Duodenal mucosa (tissue), 2 donors: ENCODE data around the gene FLNB.

Experiments used
- H3K27ac ChIP-seq: one replicate; pipeline ENCODE4 v1.7.0; 2013; ENCODE audit warnings: low read depth, low read length
- H3K27me3 ChIP-seq, 2 donors: one replicate each; pipeline ENCODE4 v1.7.0; 2013; ENCODE audit warnings: low read length in 2 of 2, control low read depth in 1 of 2; ENCODE audit not compliant: insufficient read depth in 2 of 2, control insufficient read depth in 1 of 2
- H3K36me3 ChIP-seq, 2 donors: one replicate each; pipeline ENCODE4 v1.7.0; 2013; ENCODE audit warnings: low read length in 2 of 2, control low read depth in 1 of 2; ENCODE audit not compliant: insufficient read depth in 2 of 2, control insufficient read depth in 1 of 2
- H3K4me1 ChIP-seq, 2 donors: one replicate each; pipeline ENCODE4 v1.7.0; 2013; ENCODE audit warnings: low read length in 2 of 2, control low read depth in 1 of 2; ENCODE audit not compliant: insufficient read depth in 2 of 2, control insufficient read depth in 1 of 2
- H3K4me3 ChIP-seq, 2 donors: one replicate each; pipeline ENCODE4 v1.7.0; 2013; ENCODE audit warnings: low read length in 2 of 2, low read depth in 1 of 2
- H3K9ac ChIP-seq, 2 donors: one replicate each; pipeline ENCODE4 v1.7.0; 2013; ENCODE audit warnings: low read length in 2 of 2, low read depth in 1 of 2
- H3K9me3 ChIP-seq, 2 donors: one replicate each; pipeline ENCODE4 v1.7.0; 2013; ENCODE audit warnings: low read length in 2 of 2, control low read depth in 1 of 2; ENCODE audit not compliant: control insufficient read depth in 1 of 2

The FLNB gene

DNA sequence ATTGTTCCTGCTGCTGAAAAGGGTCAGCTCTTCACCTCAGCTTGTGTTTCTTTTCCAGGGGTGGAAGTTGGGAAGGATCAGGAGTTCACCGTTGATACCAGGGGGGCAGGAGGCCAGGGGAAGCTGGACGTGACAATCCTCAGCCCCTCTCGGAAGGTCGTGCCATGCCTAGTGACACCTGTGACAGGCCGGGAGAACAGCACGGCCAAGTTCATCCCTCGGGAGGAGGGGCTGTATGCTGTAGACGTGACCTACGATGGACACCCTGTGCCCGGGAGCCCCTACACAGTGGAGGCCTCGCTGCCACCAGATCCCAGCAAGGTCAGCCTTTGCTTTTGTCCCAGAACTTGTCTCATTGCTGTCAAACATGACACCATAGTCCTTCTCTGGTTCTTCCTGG lies 113.0 kb downstream of the FLNB start:
- peaks cover 56 to 93% of the 10 kb centered on the region in 2 donors for H3K36me3 ChIP-seq
- H3K4me1 ChIP-seq = peaks cover 6% of the 10 kb centered on the region in 2 donors
- H3K27ac ChIP-seq = no peak overlapping the region
- H3K9ac ChIP-seq = no peak overlapping the region
- H3K27me3 ChIP-seq = no peaks in the 10 kb centered on the region
- H3K9me3 ChIP-seq = no peaks in the 10 kb centered on the region
- no peak overlapping the region for H3K4me3 ChIP-seq

- H3K9me3 ChIP-seq = no peaks in the 10 kb centered on the region
- H3K36me3 ChIP-seq = peaks cover 63 to 94% of the 10 kb centered on the region in 2 donors
- H3K4me3 ChIP-seq = no peak overlapping the region
- H3K27ac ChIP-seq = no peak overlapping the region
- H3K9ac ChIP-seq = no peak overlapping the region
- H3K4me1 ChIP-seq = no peaks in the 10 kb centered on the region
- H3K27me3 ChIP-seq = no peaks in the 10 kb centered on the region
Measured at GRCh38 chr3:58122936-58123700, 114.9 kb downstream of the FLNB start.

DNA sequence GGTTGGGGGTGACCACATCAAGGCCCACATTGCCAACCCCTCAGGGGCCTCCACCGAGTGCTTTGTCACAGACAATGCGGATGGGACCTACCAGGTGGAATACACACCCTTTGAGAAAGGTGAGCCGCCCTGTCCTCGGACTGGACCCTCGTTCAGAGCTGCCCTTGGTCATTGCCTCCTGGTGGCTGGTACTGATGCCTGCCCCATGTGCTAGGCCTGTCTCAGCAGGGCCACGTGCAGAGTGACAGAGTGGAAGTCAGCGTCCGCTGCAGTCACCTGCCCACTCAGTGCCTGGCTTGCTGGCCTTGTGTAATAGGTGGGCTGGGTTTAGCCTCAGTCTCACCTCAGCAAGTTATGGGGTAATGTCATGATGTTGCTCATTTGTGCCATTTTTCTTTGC lies 116.2 kb downstream of the FLNB start:
- Histone ChIP-seq H3K9me3 (no peaks in the 10 kb centered on the region), H3K27me3 (no peaks in the 10 kb centered on the region), H3K4me3 (no peak overlapping the region), H3K9ac (no peak overlapping the region), H3K4me1 (no peaks in the 10 kb centered on the region), H3K27ac (no peak overlapping the region), H3K36me3 (peaks cover 59 to 94% of the 10 kb centered on the region in 2 donors)

- Histone ChIP-seq H3K36me3 (peaks cover 44 to 96% of the 10 kb centered on the region in 2 donors), H3K9ac (no peak overlapping the region), H3K27me3 (no peaks in the 10 kb centered on the region), H3K4me3 (no peak overlapping the region), H3K9me3 (no peaks in the 10 kb centered on the region), H3K27ac (no peak overlapping the region), H3K4me1 (no peaks in the 10 kb centered on the region)
Measured at GRCh38 chr3:58129041-58129770, 121.0 kb downstream of the FLNB start.

DNA sequence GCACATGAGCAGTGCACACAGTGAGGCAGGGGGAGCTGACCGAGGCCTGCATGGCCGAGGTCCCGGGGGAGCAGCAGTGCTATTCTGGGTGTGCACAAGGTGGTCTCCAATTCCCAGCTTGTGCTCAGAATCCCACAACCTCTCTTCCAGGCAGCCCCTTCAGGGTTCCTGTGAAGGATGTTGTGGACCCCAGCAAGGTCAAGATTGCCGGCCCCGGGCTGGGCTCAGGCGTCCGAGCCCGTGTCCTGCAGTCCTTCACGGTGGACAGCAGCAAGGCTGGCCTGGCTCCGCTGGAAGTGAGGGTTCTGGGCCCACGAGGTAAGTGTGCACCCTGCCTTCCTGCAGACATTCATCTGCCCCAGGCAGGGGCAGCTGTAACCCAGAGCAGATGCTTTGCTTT lies 122.4 kb downstream of the FLNB start:
- Histone ChIP-seq H3K4me3 (no peak overlapping the region), H3K9ac (no peak overlapping the region), H3K36me3 (peaks cover 43 to 96% of the 10 kb centered on the region in 2 donors), H3K9me3 (no peaks in the 10 kb centered on the region), H3K27ac (no peak overlapping the region), H3K4me1 (no peaks in the 10 kb centered on the region), H3K27me3 (no peaks in the 10 kb centered on the region)

DNA sequence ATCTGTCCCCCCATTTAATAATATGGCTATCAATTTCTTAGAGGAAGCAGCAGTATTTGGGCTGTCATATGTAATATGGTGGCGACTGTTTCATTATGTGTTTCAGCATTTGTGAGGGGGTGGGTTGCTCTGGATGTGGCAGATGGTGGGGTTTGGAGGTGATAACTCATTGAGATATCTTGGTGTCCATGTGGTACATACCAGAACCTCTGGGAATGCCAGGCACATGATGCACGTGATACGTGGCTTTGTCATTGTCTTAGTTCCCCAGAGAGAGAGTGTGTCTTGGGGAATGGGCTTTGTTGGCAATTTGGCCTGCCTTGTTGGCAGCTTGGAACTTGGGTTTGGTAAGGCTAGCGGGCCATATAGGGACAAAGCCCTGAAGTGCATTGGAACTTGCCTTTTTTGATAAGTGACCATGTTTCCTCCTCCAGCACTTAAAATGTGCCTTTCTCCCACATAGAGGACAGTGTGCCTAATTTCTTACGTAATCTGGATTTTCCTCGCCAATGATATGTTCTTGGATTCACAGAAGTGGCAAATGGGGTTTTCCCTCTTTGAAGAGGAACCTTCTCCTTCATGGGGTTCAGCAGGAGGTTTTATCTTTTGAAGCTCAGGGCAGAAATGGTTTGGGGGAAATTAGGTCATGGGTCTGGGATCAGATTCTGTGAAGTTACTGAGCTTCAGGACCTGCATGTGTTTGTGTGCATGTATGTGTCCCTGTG lies 123.0 kb downstream of the FLNB start:
- H3K27ac ChIP-seq = no peak overlapping the region
- H3K4me3 ChIP-seq = no peak overlapping the region
- H3K27me3 ChIP-seq = no peaks in the 10 kb centered on the region
- no peaks in the 10 kb centered on the region for H3K4me1 ChIP-seq
- H3K9ac ChIP-seq = no peak overlapping the region
- H3K36me3 ChIP-seq = peaks cover 47 to 96% of the 10 kb centered on the region in 2 donors
- no peaks in the 10 kb centered on the region for H3K9me3 ChIP-seq

- H3K4me1 ChIP-seq = no peaks in the 10 kb centered on the region
- peaks cover 51 to 96% of the 10 kb centered on the region in 2 donors for H3K36me3 ChIP-seq
- H3K27me3 ChIP-seq = no peaks in the 10 kb centered on the region
- H3K4me3 ChIP-seq = no peak overlapping the region
- no peak overlapping the region for H3K9ac ChIP-seq
- H3K9me3 ChIP-seq = no peaks in the 10 kb centered on the region
- H3K27ac ChIP-seq = no peak overlapping the region
Measured at GRCh38 chr3:58132850-58133249, 124.6 kb downstream of the FLNB start.

GRCh38 chr3:58134468-58134867 lies 126.2 kb downstream of the FLNB start:
- Histone ChIP-seq H3K9ac (no peak overlapping the region), H3K27me3 (no peaks in the 10 kb centered on the region), H3K4me1 (no peaks in the 10 kb centered on the region), H3K27ac (no peak overlapping the region), H3K9me3 (no peaks in the 10 kb centered on the region), H3K4me3 (no peak overlapping the region), H3K36me3 (peaks cover 59 to 96% of the 10 kb centered on the region in 2 donors)

DNA sequence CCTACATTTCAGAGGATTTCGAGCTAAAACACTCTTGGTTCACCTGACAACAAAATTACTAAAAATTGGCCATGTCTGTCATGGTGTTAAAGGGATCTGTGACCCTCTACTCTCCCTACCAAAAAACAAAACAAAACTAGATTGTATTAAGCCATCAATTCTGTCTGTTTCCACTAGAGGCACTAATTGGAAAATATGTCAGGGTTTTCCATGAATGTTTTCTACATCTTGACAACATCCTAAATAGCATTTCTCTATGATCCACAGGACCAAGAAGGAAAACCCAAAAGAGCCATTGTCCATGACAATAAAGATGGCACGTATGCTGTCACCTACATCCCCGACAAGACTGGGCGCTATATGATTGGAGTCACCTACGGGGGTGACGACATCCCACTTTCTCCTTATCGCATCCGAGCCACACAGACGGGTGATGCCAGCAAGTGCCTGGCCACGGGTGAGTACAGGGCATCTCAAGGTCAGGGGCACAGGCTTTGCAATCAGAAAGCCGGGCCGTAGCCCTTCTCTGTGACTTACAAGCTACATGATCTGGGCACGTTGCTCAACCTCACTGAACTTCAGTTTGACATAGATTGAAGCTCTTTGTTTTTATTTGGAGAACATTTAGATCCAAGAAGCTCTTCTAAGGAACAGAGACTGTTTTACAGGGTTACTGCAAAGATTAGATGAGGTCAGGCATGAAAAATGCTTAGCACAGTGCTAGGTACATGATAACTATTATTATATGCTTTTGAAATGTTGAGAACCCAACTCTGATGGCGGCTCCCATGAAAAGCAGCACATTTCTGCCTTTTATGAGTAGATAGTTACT lies 127.7 kb downstream of the FLNB start:
- H3K27ac ChIP-seq = no peak overlapping the region
- H3K36me3 ChIP-seq = peaks cover 56 to 94% of the 10 kb centered on the region in 2 donors

More for the DNA sequence above, 127.7 kb downstream of the FLNB start:
- no peaks in the 10 kb centered on the region for H3K9me3 ChIP-seq
- H3K9ac ChIP-seq = no peak overlapping the region
- no peak overlapping the region for H3K4me3 ChIP-seq
- no peaks in the 10 kb centered on the region for H3K27me3 ChIP-seq
- no peaks in the 10 kb centered on the region for H3K4me1 ChIP-seq
